NCI-H187 treated with DMSO at 0.1 percent for 48 hours (cell line): ENCODE measurements around the gene BTRC.

ENCODE experiments used
- DNase-seq: peaks from one replicate; lab custom pipeline; 2025; lab: John Stamatoyannopoulos, UW

Gene BTRC

GRCh38 chr10:101484175-101484745 is 130.3 kb downstream of the BTRC start:
- no peak for DNase-seq

GRCh38 chr10:101485207-101485606 is 131.2 kb downstream of the BTRC start:
- DNase-seq, result no peak

GRCh38 chr10:101485681-101486554 is 132.0 kb downstream of the BTRC start:
- no peak for DNase-seq

GRCh38 chr10:101487399-101487798 is 133.4 kb downstream of the BTRC start:
- no peak for DNase-seq

- DNase-seq, result peak; percentile 7
Observed at GRCh38 chr10:101489355-101489754, 135.4 kb downstream of the BTRC start.

GRCh38 chr10:101490026-101490425 is 136.1 kb downstream of the BTRC start:
- no peak for DNase-seq

GRCh38 chr10:101492205-101492604 is 138.2 kb downstream of the BTRC start:
- DNase-seq, result no peak

GRCh38 chr10:101492814-101493213 is 138.8 kb downstream of the BTRC start:
- DNase-seq, result no peak

- DNase-seq, result no peak
Observed at GRCh38 chr10:101493249-101493648, 139.3 kb downstream of the BTRC start.

- no peak for DNase-seq
Observed at GRCh38 chr10:101493782-101494281, 139.9 kb downstream of the BTRC start.

- DNase-seq, result no peak
Observed at GRCh38 chr10:101494650-101495049, 140.7 kb downstream of the BTRC start.

GRCh38 chr10:101495324-101495925 is 141.5 kb downstream of the BTRC start:
- no peak for DNase-seq

GRCh38 chr10:101504438-101504837 is 150.5 kb downstream of the BTRC start:
- DNase-seq, result no peak

- no peak for DNase-seq
Observed at GRCh38 chr10:101506829-101507661, 153.1 kb downstream of the BTRC start.

GRCh38 chr10:101507828-101508227 is 153.9 kb downstream of the BTRC start:
- DNase-seq, result no peak

- no peak for DNase-seq
Observed at GRCh38 chr10:101511938-101512337, 158.0 kb downstream of the BTRC start.

GRCh38 chr10:101512738-101513137 is 158.8 kb downstream of the BTRC start:
- DNase-seq, result no peak

GRCh38 chr10:101513733-101514132 is 159.8 kb downstream of the BTRC start:
- DNase-seq, result no peak

- DNase-seq, result no peak
Observed at GRCh38 chr10:101525848-101526247, 171.9 kb downstream of the BTRC start.

GRCh38 chr10:101529207-101529606 is 175.2 kb downstream of the BTRC start:
- no peak for DNase-seq

GRCh38 chr10:101529725-101530553 is 176.0 kb downstream of the BTRC start:
- DNase-seq, result no peak
